ENCODE results near the gene OR52H1. TPM values are rescaled to one million over a fixed set of nuclear protein-coding genes. Genes with fewer than 3 reads are reported as not detected.
"Not testable (repeated sequence)": the region's sequence is repeated elsewhere in the genome, so short reads cannot be mapped to it uniquely, and the experiment has no call there.

The OR52H1 gene
- not detected in 2 replicates for total RNA-seq
- 0.11 TPM for polyA plus RNA-seq (2012)

- no peak for DNase-seq (ENCODE audit: low read depth)
Measured at GRCh38 chr11:5548440-5548839, at the start of gene OR52H1. Gene OR52H1, minus strand, starts transcription at chr11:5548540. Its CDS starts 3,035 bp downstream, at chr11:5545505.

- no peak for DNase-seq (ENCODE audit: low read depth)
Measured at GRCh38 chr11:5597953-5598352, 49.6 kb upstream of the OR52H1 start.

- peak; percentile 13 for DNase-seq (ENCODE audit: low read depth)
Measured at GRCh38 chr11:5596607-5597201, 48.4 kb upstream of the OR52H1 start, which contains the start of gene TRIM6. Gene TRIM6, plus strand, starts transcription at chr11:5596637. Its CDS starts 261 bp downstream, at chr11:5596898.

- no peak for DNase-seq (ENCODE audit: low read depth)
Measured at GRCh38 chr11:5593146-5593545, 44.8 kb upstream of the OR52H1 start.

- no peak for DNase-seq (ENCODE audit: low read depth)
Measured at GRCh38 chr11:5592615-5593014, 44.3 kb upstream of the OR52H1 start.

- no peak for DNase-seq (ENCODE audit: low read depth)
Measured at GRCh38 chr11:5591613-5592012, 43.3 kb upstream of the OR52H1 start.

- DNase-seq (ENCODE audit: low read depth) = not testable (repeated sequence)
Measured at GRCh38 chr11:5589906-5590305, 41.6 kb upstream of the OR52H1 start.

- DNase-seq (ENCODE audit: low read depth) = not testable (repeated sequence)
Measured at GRCh38 chr11:5584458-5584857, 36.1 kb upstream of the OR52H1 start.

GRCh38 chr11:5581014-5581413 is 32.7 kb upstream of the OR52H1 start:
- no peak for DNase-seq (ENCODE audit: low read depth)

GRCh38 chr11:5580577-5580976 is 32.2 kb upstream of the OR52H1 start, which contains the start of gene OR52B6:
Gene OR52B6, plus strand, starts transcription at chr11:5580877. Its CDS starts 0 bp downstream, at chr11:5580877.
- no peak for DNase-seq (ENCODE audit: low read depth)

GRCh38 chr11:5577101-5577500 is 28.8 kb upstream of the OR52H1 start:
- no peak for DNase-seq (ENCODE audit: low read depth)

- DNase-seq (ENCODE audit: low read depth) = no peak
Measured at GRCh38 chr11:5575152-5575551, 26.8 kb upstream of the OR52H1 start.

- DNase-seq (ENCODE audit: low read depth) = no peak
Measured at GRCh38 chr11:5574654-5575053, 26.3 kb upstream of the OR52H1 start.

GRCh38 chr11:5564259-5565019 is 16.1 kb upstream of the OR52H1 start:
- DNase-seq (ENCODE audit: low read depth) = no peak

- DNase-seq (ENCODE audit: low read depth) = no peak
Measured at GRCh38 chr11:5557751-5558150, 9.4 kb upstream of the OR52H1 start.

GRCh38 chr11:5556596-5557188 is 8.4 kb upstream of the OR52H1 start:
- DNase-seq (ENCODE audit: low read depth) = no peak

GRCh38 chr11:5553343-5553742 is 5.0 kb upstream of the OR52H1 start:
- no peak for DNase-seq (ENCODE audit: low read depth)

GRCh38 chr11:5550440-5551095 is 2.2 kb upstream of the OR52H1 start:
- peak; percentile 64 for DNase-seq (ENCODE audit: low read depth)

- DNase-seq (ENCODE audit: low read depth) = no peak
Measured at GRCh38 chr11:5547982-5548381, 358 bp downstream of the OR52H1 start.

- no peak for DNase-seq (ENCODE audit: low read depth)
Measured at GRCh38 chr11:5546457-5546856, 1.9 kb downstream of the OR52H1 start.

- no peak for DNase-seq (ENCODE audit: low read depth)
Measured at GRCh38 chr11:5541427-5541826, 6.9 kb downstream of the OR52H1 start.

- DNase-seq (ENCODE audit: low read depth) = no peak
Measured at GRCh38 chr11:5536482-5536881, 11.9 kb downstream of the OR52H1 start.

All from myocyte (in vitro differentiated cells).